Adipose tissue (tissue), 3 donors: Measurements from ENCODE around the gene BLOC1S3. TPM values are rescaled to one million over a fixed set of nuclear protein-coding genes. Genes with fewer than 3 reads are reported as not detected.
"Not testable (repeated sequence)": the region's sequence is repeated elsewhere in the genome, so short reads cannot be mapped to it uniquely, and the experiment has no call there.

Experiments used
- H3K27ac ChIP-seq: one replicate; pipeline ENCODE4 v1.5.1; 2013; ENCODE audit warnings: low read depth, low read length
- WGBS, 3 donors: extraction: QIAGEN DNeasy Blood & Tissue Kit; methylation state at CpG; one replicate each; pipeline ENCODE4 v1.1.7; 2013; 5-methylcytosine and 5-hydroxymethylcytosine counted together
- polyA plus RNA-seq, 3 donors: library from polyadenylated mRNA; stranded (reverse); fragments of 200-250 nt; gene quantifications; one replicate each; pipeline ENCODE4 v1.2.3, GENCODE V29; 2013
- donor health status: healthy with polysubstance abuse.
- donor health status: Bipolar disorder and iron deficiency.
- donor health status: healthy.

BLOC1S3 gene
- polyA plus RNA-seq, 3 donors = 3.5 to 4.0 (median 3.9) TPM

DNA sequence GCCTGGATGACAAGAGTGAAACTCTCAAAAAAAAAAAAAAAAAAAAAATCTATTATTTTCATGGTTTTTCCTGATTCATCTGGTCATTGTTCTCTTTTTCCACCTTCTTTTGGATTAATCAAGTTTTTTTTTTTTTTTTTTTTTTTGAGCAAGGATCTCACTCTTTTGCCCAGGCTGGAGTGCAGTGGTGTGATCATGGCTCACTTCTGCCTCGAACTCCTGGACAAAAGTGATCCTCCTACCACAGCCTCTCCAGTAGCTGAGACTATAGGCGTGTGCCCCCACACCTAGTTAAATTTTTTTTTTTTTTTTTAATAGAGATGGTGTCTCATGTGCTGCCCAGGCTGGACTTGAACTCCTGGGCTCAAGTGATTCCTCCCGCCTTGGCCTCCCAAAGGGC lies 27.7 kb downstream of the BLOC1S3 start:
- no peak overlapping the region for H3K27ac ChIP-seq
- 89 to 97% (median 91%) methylated on average over 3 of the region's 3 CpGs for WGBS, 3 donors

DNA sequence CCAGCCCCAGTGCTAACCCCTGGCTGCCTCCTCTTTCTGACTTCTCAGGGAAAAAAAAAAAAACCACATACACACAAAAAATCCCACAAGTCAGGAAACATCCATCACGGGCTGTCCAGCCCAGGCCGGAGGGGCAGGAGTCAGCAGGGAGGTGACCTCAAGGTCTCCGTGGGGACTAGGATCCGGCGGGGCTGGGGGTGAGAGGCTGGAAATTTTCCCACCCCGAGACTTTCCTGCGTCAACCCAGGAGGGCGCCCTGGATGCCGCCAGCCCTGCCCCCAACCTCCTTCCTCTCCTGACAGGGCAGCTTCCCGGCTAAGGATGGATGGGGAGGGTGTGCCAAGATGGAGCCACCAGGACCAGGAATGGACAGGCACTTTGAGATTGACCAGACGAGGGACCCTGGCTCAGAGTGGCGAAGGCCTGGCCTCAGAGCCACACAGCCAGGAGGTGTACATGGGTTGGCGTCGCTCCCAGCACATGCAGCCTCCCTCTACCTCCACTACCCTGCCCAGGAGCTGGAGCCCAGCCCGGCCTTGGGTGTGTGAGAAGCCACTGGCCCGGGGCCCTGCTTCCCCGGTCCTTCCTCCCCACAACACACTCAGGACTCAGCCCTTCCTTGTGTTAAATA lies 33.3 kb downstream of the BLOC1S3 start:
- WGBS, 3 donors = 11 to 20% (median 18%) methylated on average over 16 to 17 of the region's 17 CpGs
- H3K27ac ChIP-seq = no peak overlapping the region

DNA sequence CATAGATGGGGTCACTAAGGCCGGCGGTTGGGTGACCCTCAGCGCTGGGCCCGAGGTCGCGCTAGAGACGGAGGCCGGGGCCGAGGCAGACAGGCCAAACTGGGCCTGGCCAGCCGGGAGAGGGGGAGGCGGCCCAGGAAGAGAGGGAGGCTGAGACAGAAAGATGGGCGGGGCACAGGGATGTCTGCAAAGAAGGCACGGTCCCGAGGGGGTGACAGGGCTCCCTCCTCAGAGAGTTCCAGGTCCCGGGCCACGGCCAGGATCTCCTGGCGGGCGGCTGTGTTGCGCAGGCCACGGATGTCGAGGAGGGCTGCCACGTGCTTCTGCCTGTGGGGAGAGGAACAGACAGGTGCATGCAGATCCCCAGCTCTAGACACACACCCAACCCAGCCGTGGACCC lies 34.4 kb downstream of the BLOC1S3 start:
- 78 to 85% (median 81%) methylated on average over 23 of the region's 23 CpGs for WGBS, 3 donors
- H3K27ac ChIP-seq = no peak overlapping the region

DNA sequence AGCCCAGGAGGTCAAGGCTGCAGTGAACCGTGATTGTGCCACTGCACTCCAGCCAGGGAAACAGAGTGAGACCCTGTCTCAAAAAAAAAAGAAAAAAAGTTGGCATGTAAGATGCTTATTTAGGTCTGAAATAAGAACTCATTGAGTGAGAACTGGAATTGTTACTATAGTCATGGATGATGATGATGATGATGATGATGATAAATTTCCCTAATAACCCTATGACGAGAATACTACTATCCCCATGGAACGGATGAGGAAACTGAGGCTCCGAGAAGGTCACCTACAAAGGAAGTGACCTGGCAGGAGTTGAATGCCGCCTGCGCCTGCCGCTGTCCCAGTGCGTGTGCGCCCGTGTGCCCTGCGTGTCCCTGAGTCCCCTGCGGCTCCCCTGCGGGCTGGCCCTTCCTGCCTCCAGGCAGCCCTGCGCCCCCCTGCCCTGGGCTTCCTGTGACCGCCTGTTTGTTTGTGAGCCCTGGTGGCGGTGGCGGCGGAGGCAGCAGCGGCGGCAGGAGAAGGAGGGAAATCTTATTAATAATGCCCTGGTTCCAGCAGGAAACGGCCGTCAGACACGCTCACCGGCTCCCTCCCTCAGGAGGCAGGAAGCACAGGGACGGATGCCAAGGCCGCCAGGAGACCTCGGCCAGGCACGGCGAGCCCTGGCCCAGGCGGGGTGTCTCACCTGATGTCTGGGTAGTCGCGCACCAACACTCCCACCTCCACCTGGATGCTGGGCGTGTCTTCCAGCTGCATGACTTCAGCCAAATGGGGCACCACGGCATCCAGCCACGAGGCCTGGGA lies 37.0 kb downstream of the BLOC1S3 start:
- no peak overlapping the region for H3K27ac ChIP-seq
- 15 to 27% (median 16%) methylated on average over 34 to 35 of the region's 35 CpGs for WGBS, 3 donors

DNA sequence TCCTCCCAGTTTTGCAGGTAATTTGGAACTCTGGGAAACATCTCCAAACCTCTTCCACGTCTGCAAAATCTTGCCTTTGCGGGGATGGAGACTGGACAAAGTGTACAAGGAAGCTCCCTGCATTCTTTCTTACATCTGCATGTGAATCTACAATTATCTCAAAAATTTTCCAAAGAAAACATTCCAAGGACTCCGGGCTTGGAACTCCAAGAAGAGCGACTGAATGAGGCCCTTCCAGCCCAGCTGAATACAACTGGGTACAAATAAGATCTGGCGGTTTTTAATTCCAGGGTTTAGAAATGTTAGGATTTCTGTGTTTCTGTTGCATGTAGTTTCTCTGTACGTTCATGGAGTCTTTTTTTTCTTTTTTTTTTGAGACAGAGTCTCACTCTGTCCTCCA lies 38.1 kb downstream of the BLOC1S3 start:
- 79 to 82% (median 81%) methylated on average over 6 of the region's 6 CpGs for WGBS, 3 donors
- no peak overlapping the region for H3K27ac ChIP-seq

DNA sequence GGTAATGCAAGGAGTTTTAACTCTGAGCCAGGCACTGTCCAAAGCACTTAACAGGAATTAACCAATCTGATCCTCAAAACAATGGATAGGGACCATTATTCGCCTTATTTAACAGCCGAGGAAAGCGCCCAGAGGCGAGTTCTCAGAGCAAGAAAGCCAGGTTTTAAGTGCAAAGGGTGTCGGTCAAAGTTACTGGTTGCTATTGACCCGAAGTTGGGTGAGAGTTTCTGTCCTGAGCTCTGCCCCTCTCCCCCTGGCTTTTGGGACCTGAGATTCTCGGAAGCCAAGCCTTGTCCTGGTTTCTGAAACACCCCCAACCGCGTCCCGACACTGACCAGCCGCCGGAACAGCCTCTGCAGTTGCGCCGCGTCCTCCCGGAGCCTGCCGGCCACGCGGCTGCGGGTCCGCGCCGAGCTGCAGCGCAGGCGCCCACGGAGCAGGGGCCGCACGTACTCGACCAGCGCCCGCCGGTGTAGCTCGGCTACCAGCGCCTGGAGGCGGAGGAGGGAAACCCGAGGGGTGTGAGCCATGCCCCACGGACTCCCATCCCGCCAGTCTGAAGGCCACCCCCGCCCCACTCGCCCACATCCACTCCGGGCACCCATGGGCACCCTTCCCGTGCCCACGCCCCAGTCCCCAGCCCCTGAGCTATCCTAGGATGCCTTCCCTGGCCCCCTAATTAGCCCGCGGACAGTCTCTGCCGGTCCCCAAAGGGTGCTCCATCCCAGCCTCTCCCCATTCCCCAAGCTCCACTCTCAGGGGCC lies 38.8 kb downstream of the BLOC1S3 start:
- no peak overlapping the region for H3K27ac ChIP-seq
- 25 to 41% (median 39%) methylated on average over 42 to 46 of the region's 46 CpGs for WGBS, 3 donors

DNA sequence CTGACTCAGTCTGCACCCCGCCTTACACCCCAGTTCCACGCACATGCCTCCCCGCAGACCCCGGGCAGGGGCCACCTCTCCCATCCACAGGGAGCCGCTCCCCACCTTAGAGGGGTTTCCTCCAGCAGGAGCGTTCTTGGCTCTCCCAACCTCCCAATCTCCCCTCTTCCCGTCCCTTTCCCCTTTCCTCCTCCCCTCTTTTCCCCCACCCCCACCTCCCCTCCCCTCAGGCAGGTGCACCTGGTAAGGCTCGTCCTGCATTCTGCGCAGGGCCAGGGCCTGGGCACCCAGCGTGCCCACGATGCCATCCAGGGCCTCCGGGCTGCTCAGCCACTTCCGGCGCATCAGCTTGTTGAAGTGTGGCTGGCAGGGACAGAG lies 39.4 kb downstream of the BLOC1S3 start:
- WGBS, 3 donors = 45 to 77% (median 63%) methylated on average over 13 to 14 of the region's 14 CpGs
- no peak overlapping the region for H3K27ac ChIP-seq

DNA sequence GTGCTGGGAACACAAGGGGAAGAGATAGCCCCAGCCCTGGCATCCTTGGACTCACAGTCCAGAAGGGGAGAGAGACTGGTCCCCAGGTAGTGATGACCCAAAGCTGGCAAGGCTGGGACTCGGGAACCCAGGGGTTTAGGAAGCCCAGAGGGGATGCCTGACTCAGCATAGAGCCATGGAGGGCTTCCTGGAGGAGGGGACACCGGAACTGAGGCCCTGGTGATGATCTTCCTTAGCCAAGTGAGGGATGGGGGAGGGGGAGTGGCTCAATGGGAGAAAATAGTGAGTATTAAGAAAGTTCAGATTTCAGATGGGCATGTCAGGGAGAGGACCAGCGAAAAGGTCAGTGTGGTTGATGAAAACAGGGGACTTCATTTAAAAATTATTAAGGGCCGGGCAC lies 39.8 kb downstream of the BLOC1S3 start:
- H3K27ac ChIP-seq = no peak overlapping the region
- WGBS, 3 donors = 56 to 70% (median 59%) methylated on average over 4 of the region's 4 CpGs

DNA sequence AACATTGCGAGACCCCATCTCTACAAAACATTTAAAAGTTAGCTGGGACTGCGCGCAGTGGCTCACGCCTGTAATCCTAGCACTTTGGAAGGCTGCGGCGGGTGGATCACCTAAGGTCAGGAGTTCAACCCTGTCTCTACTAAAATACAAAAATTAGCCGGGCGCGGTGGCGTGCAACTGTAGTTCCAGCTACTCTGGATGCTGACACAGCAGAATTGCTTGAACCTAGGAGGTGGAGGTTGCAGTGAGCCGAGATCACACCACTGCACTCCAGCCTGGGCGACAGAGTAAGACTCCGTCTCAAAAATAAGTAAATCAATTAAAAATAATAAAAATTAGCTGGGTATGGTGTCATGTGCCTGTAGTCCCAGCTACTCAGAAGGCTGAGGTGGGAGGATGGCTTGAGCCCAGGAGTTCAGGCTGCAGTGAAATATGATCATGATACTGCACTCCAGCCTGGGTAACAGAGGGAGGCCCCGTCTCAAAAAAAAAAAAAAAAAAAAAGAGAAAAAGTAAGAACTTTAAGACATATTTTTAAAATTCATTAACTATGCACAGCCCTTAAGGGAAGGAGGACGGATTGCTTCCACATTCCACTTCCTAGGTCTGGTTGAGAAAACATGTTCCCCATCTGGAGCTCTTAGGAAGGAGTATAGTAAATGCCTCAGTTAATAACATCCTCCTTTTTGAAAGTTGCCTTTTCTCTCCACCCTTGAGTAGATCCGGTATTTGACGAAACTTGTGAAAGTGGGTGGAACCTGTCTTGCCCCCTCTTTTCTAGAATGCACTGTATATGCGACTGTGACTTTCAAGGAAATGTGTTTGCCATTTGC lies 40.5 kb downstream of the BLOC1S3 start:
- H3K27ac ChIP-seq = no peak overlapping the region
- 65 to 77% (median 68%) methylated on average over 17 to 18 of the region's 18 CpGs for WGBS, 3 donors

DNA sequence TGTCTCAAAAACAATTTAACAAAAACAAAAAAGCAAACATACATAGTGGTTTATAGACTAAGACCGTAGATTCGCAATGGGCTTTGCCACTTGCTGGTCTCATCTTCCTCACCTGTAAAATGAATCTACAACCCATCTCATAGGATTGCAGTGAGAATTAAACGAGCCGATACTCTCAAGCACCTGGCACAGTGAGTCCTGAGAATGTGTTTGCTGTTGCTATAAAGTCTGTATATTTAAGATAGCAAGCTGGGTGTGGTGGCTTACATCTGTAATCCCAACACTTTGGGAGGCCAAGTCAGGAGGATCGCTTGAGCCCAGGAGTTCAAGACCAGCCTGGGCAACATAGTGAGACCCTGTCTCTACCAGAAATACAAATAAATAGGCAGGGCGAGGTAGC lies 44.1 kb downstream of the BLOC1S3 start:
- H3K27ac ChIP-seq = no peak overlapping the region
- 82 to 96% (median 88%) methylated on average over 6 of the region's 6 CpGs for WGBS, 3 donors

DNA sequence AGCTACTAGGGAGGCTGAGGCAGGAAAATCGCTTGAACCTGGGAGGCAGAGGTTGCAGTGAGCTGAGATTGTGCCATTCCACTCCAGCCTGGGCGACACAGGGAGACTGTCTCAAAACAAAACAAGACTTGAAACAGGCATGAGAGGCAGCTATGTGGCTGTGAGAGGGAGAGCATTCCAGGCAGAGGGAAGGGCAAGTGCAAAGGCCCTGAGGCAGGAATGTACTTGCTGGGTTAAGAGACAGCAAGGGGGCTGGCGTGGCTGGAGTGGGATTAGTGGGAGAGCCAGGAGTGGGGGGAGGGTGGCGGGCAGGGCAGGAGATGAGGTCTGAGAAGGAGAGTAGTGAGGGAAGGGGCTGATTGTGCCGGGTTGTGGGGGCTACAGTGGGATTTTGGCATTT lies 45.3 kb downstream of the BLOC1S3 start:
- 83 to 91% (median 91%) methylated on average over 5 of the region's 5 CpGs for WGBS, 3 donors
- H3K27ac ChIP-seq = no peak overlapping the region

DNA sequence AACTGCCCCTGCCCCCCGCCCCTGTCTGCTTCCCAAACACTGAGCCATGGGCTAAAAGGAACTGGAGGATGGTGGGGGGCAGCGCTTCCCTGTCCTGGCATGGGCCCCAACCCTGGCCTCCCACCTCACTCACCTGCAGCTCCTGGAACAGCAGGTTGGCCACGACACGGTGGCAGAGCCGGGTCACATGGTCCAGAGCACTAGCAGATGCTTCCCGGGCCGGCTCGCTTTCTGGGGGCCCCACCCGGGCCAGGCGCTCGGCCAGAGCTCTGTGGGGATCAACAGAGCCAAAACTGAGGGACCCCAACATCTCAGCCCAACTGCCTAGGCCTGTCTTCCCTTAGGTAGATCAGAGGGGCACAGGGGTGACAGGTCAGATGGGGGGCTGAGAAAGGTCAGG lies 46.1 kb downstream of the BLOC1S3 start:
- 57 to 72% (median 64%) methylated on average over 11 of the region's 11 CpGs for WGBS, 3 donors
- no peak overlapping the region for H3K27ac ChIP-seq

DNA sequence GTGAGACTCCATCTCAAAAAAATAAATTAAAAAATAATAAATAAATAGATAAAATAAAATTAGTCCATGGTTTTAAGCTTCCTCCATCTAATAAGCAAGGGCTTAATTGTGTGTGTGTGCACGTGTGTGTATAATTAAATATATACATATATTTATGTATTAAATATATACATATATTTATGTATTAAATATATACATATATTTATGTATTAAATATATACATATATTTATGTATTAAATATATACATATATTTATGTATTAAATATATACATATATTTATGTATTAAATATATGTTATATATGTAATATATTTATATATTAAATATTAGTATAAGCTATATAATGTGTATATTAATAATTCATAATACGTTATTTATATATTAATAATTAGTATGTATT lies 50.5 kb downstream of the BLOC1S3 start:
- H3K27ac ChIP-seq = not testable (repeated sequence)
- 80 to 92% (median 91%) methylated on average over 2 of the region's 2 CpGs for WGBS, 3 donors

Other genes with a start within 250 kb of the BLOC1S3 start
- not detected for gene APOC4, start 236.5 kb upstream of the BLOC1S3 start, polyA plus RNA-seq
- gene APOC2, start 232.7 kb upstream of the BLOC1S3 start, polyA plus RNA-seq = under 1 TPM in 2 of 3 donors, not detected in 1; 0.18 to 0.36 TPM
- 100 to 1,000 TPM in 1 of 3 donors, 10 to 100 TPM in 2; 55.8 to 151 (median 75.7) TPM for gene CLPTM1, start 223.4 kb upstream of the BLOC1S3 start, polyA plus RNA-seq
- gene RELB, start 177.3 kb upstream of the BLOC1S3 start, polyA plus RNA-seq = 10 to 100 TPM; 11.0 to 64.9 (median 12.7) TPM
- 10 to 100 TPM; 40.2 to 73.4 (median 57.3) TPM for gene CLASRP, start 139.7 kb upstream of the BLOC1S3 start, polyA plus RNA-seq
- gene ZNF296, start 102.3 kb upstream of the BLOC1S3 start, polyA plus RNA-seq = under 1 TPM; 0.22 to 0.48 (median 0.45) TPM
- gene GEMIN7, start 99.5 kb upstream of the BLOC1S3 start, polyA plus RNA-seq = 10 to 100 TPM; 12.4 to 29.6 (median 19.3) TPM
- 10 to 100 TPM; 15.4 to 17.5 (median 16.9) TPM for gene PPP1R37, start 85.6 kb upstream of the BLOC1S3 start, polyA plus RNA-seq
- under 1 TPM; 0.04 to 0.11 (median 0.05) TPM for gene NKPD1, start 17.8 kb upstream of the BLOC1S3 start, polyA plus RNA-seq
- 10 to 100 TPM; 25.0 to 43.9 (median 31.7) TPM for gene TRAPPC6A, start 547 bp upstream of the BLOC1S3 start, polyA plus RNA-seq
- 1 to 10 TPM; 1.1 to 5.0 (median 1.7) TPM for gene EXOC3L2, start 66.6 kb downstream of the BLOC1S3 start, polyA plus RNA-seq
- gene MARK4, start 72.5 kb downstream of the BLOC1S3 start, polyA plus RNA-seq = 10 to 100 TPM; 10.8 to 18.7 (median 14.7) TPM
- gene CKM, start 144.1 kb downstream of the BLOC1S3 start, polyA plus RNA-seq = 10 to 100 TPM in 1 of 3 donors, 1 to 10 TPM in 2; 2.9 to 12.5 (median 9.2) TPM
- gene KLC3, start 162.0 kb downstream of the BLOC1S3 start, polyA plus RNA-seq = 1 to 10 TPM in 1 of 3 donors, under 1 TPM in 1, not detected in 1; 0.18 to 3.2 TPM
- gene ERCC2, start 191.8 kb downstream of the BLOC1S3 start, polyA plus RNA-seq = 1 to 10 TPM; 5.6 to 9.1 (median 7.3) TPM
- 10 to 100 TPM; 11.1 to 36.5 (median 14.5) TPM for gene PPP1R13L, start 226.3 kb downstream of the BLOC1S3 start, polyA plus RNA-seq
- gene POLR1G, start 227.9 kb downstream of the BLOC1S3 start, polyA plus RNA-seq = 1 to 10 TPM; 1.5 to 6.3 (median 2.3) TPM
- 10 to 100 TPM; 31.0 to 63.9 (median 59.5) TPM for gene ERCC1, start 245.1 kb downstream of the BLOC1S3 start, polyA plus RNA-seq